GM19438 (cell line): ENCODE data around the gene GEMIN4.
"Not testable (repeated sequence)": the region's sequence is repeated elsewhere in the genome, so short reads cannot be mapped to it uniquely, and the experiment has no call there.

ENCODE experiments used
- ATAC-seq: cut with Tn5 transposase; IDR thresholded peaks from one replicate; pipeline ENCODE4 v1.9.1; 2021; ENCODE audit warnings: low read depth; ENCODE audit not compliant: unreplicated experiment

The GEMIN4 gene

GRCh38 chr17:781805-782731, 30.0 kb upstream of the GEMIN4 start, which contains the start of the genes GLOD4 and MRM3:
Gene GLOD4 (minus strand): TSS chr17:782280. CDS start chr17:782255, 25 bp downstream.
Gene MRM3 (plus strand): TSS chr17:782353. CDS start chr17:782379, 26 bp downstream.
- ATAC-seq: peak; percentile 79

DNA sequence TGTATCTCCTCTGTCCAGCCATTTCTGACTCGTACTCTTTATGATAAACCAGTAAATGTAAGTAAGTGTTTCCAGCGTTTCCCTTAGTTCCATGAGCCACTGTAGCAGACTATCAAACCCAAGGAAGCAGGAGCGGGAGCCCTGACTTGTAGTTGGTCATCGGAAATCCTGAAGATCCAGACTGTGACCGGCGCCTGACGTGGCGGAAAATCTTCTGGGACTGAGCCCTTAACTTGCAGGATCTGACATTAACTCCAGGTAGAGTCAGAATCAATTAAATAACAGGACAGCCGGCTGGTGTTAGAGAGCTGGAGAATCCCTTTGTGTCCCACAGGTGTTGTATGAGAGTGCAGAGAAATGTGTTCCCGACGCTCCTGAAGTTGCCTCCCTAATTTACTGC, 26.0 kb upstream of the GEMIN4 start:
- ATAC-seq: no peak

DNA sequence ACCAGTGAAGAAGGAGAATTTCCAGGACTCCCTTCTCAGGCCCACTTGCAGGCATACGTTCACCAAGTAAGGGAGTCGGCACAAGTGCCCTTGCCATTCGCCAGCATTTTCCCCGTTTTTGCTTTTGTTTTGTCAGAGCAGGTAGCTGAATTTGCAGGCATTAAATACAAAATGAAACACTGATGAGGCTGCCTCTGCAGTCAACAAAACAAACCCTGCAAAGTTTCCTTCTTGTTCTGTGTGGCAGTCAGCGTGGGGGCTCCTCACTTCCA, 22.2 kb upstream of the GEMIN4 start:
- no peak for ATAC-seq

GRCh38 chr17:773467-774312, 21.6 kb upstream of the GEMIN4 start:
- no peak for ATAC-seq

GRCh38 chr17:773016-773415, 21.0 kb upstream of the GEMIN4 start:
- no peak for ATAC-seq

DNA sequence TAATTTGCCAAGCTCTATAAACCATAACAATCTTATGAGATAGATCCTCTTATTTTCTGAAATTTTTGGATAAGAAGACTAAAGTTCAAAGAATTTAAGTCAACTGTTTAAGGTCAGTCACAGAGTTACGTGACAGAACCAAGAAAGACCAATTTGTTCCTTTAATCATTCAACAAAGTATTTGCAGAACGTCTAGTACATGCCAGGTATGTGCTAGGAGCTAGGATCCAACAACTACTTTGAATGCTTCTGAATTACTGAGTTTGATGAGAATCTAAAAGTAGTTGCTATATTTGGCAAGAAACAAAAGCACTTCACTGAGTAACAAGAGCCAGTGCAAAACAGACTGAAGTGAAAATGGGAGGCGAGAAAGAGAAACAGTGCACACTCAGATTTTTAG, 15.0 kb upstream of the GEMIN4 start:
- ATAC-seq: no peak

DNA sequence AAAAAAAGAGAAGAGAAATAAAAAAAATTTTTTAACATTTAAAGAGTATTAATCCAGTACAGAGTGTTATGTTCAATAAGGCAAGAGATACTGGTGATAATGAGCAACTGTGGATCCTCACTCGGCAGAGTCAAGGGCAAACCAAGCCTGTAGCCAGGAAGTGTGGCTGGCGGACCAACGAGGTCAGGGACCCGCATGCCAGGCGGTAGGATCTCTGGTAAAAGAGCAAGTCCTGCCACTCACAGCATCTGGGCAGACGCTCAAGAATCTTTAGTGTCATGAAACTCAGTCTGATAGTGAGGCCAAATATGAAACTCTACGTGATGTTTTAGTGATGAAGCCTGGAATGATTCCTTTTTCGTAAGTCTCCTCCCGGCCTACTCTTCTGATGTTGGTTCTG, 8.3 kb upstream of the GEMIN4 start:
- ATAC-seq: no peak

- no peak for ATAC-seq
These were observed 7.9 kb upstream of the GEMIN4 start for GRCh38 chr17:759964-760363.

GRCh38 chr17:756010-756567, 4.0 kb upstream of the GEMIN4 start:
- ATAC-seq: not testable (repeated sequence)

DNA sequence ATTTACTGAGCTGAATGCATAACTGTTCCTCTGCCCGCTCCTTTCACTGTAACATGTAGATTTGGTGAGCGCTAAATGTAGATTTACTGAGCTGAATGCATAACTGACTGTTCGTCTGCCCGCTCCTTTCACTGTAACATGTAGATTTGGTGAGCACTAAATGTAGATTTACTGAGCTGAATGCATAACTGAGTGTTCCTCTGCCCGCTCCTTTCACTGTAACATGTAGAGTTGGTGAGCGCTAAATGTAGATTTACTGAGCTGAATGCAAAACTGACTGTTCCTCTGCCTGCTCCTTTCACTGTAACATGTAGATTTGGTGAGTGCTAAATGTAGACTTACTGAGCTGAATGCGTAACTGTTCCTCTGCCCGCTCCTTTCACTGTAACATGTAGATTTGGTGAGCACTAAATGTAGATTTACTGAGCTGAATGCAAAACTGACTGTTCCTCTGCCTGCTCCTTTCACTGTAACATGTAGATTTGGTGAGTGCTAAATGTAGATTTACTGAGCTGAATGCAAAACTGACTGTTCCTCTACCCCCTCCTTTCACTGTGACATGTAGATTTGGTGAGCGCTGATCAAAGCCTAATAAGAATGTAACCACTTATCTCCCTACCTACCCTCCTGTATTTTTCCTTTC, 3.4 kb upstream of the GEMIN4 start:
- not testable (repeated sequence) for ATAC-seq

DNA sequence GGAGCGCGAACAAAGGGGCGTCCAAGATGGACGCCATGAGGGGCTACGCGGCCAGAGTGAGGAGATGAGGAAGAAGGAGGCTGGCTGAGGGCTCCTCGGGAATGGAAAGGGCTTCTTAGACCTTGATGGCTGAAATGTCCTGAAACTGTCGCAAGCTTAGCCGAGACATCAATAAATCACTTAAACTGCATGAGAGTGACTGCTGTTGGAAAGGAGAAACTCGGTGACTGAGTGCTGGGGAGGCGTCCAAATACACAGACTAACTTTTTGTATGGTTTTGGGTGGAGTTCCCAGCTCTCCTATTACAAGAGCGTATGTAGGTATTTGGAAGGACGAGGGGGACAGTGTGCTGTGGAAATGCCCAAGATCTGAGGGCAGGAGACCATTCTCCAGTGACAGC, 1.4 kb upstream of the GEMIN4 start:
- no peak for ATAC-seq

GRCh38 chr17:752620-753219, 656 bp upstream of the GEMIN4 start:
- ATAC-seq: no peak

DNA sequence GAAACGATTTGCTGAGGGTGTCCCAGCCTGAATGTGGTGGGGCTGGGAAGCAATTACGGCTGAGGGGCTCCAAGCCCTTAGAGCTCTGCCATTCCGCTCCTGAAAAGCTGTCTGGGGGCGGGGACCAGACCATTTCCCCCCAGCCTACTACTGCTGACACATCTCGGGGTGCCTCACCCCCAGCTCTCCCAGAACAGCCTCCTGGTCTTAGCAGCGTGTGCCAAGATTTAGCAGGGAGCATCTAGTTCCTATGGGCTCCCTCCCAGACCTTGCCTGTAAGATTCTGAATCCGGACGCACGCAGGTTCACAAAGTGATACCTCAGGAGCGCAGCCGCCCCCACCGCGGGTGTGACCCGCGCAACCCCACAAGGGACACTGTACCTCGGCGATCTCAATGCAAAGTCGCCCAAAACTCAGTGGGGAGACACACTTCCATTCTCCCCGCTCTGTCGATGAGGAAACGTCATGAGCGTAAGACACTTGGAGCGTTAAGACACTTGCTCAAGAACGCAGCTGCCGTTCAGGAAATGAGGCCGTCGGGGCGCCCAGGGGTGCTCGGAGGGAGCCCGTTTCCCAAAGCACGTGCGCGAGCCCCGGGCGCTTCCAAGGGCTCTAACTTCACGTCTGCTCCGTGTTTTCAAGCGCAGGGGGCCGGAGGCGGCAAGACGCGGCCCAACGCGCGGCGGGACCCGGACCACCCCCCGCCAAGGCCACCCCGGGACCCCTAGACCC, 629 bp downstream of the GEMIN4 start:
- ATAC-seq: peak; percentile 31

GRCh38 chr17:750431-751037, 1.5 kb downstream of the GEMIN4 start:
- no peak for ATAC-seq

- ATAC-seq: not testable (repeated sequence)
These were observed 2.7 kb downstream of the GEMIN4 start for GRCh38 chr17:749359-749758.

GRCh38 chr17:748604-749003, 3.5 kb downstream of the GEMIN4 start:
- not testable (repeated sequence) for ATAC-seq

DNA sequence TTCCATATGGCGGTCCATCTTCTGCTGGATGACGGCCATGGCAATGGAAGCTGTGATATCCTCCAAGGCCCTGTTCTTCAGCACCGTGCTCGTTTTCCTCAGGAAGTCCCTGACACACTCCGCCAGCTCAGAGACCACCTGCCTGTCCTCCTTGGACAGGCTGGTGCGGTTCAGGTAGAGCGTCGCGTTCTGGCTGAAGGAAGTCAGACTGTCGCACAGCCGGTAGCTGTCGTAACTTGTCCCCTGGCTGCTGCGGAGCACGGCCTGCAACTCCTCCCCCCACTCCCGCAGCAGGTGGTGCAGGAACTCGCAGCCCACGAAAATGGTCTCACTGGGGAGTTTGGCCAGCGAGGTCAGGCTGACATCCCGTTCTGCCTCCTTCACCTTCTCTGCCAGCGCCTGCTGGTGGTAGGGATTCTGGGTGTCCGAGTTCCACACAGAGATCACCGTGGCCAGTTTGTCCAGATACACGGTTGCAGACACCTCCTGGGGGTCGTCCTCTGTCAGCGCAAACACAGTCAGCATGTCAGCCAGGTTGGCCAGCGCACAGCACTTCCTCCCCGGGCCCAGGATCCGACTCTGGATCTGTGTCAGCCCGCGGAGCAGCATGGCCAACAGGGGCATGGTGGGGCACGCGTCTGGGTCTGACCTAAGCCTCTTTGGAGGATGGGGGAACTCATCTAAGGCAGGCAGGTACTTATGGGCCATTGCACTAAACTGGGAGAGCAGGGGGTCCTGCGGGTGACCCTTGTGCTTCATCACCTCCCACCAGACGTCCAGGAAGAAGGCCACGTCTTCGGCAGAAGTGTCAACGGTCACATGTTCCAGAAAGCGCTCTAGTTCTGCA, 5.1 kb downstream of the GEMIN4 start:
- no peak for ATAC-seq

DNA sequence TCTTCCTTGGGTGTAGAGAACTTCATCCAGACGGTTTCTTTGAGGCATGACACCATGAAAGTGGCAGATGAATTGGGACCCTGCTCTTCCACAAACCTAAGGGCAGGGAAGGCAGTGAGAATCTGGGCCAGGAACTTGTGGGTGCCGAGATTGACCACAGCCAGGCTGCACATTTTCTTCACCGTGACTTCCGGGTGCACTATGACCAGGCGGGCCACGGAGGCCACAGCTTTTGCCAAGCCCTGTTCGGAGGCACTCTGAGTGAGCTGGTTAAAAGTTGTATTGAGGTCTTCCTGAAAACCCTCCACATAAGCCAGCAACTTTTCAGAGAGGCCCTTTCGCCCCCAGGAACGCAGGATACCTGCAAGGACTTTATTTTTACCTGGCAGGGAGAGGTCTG, 5.9 kb downstream of the GEMIN4 start:
- no peak for ATAC-seq
